HG03196 (cell line): Measurements from ENCODE around the gene PRSS56.
"Not testable (repeated sequence)": the region's sequence is repeated elsewhere in the genome, so short reads cannot be mapped to it uniquely, and the experiment has no call there.

Experiments used
- ATAC-seq: cut with Tn5 transposase; IDR thresholded peaks from one replicate; pipeline ENCODE4 v1.9.1; 2021; ENCODE audit not compliant: unreplicated experiment

Gene PRSS56

DNA sequence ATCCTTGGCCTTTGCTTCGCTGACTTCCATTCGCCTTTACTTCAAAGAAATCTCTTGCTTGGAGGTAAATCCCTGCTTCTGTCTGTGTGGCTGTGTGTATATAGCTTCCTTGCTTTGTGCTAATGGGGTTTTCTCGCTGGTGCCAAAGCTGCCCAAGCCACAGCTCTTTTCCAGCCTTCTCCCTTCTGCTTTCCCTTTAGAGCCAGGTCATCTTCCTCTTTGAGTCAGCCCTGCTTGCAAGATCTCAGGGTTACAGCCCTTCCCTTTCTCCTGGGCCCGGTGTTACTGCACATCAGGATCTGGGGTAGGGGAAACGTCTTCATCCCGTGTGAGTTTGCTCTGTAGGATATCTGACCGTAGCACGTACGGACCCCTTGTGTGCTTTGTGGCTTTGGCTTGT is 49.4 kb downstream of the PRSS56 start:
- ATAC-seq: no peak

- ATAC-seq: not testable (repeated sequence)
Observed at GRCh38 chr2:232570481-232570880, 50.3 kb downstream of the PRSS56 start.

- no peak for ATAC-seq
Observed at GRCh38 chr2:232571026-232571474, 50.9 kb downstream of the PRSS56 start.

GRCh38 chr2:232573042-232573441 is 52.9 kb downstream of the PRSS56 start:
- ATAC-seq: no peak

GRCh38 chr2:232573771-232574435 is 53.7 kb downstream of the PRSS56 start:
- no peak for ATAC-seq

DNA sequence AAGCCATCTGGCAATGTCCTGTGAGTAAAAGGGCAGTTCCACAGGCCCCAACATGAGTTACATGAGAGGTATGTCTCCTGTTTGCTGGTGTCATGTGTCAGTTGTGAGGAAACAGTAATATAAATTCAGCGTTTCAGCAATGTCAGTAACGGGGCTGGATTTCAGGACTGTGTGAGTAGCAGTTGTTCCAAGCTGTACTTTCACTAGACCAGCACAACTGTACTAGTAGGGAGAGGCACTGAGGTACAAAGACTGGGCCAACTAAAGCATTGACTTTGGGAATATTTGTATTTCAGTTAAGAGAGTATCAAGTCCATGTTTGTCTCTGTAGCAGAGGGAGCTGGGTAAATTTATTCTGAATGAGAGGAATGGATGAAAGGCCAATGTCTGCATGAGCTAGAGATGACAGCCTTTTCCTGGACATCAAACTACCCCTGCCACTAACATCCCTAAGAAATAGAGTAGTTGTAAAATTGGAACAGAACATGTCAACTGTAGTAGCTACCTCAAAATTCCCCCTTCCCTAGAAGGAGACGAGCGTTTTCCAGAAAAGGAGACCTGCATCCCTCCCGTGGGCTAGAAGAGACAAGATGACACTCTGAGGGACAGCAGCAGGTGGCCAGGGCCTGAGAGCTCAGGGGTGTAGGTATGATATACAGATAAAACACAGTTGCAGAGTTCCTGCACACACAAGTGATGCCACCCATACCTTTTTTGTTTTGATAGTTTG is 54.7 kb downstream of the PRSS56 start:
- no peak for ATAC-seq
